NCI-H1694 treated with DMSO at 0.1 percent for 48 hours (cell line): ENCODE measurements around the gene MEMO1.
"Not testable (repeated sequence)": the region's sequence is repeated elsewhere in the genome, so short reads cannot be mapped to it uniquely, and the experiment has no call there.

Experiments used
- DNase-seq: peaks from one replicate; lab custom pipeline; 2025; lab: John Stamatoyannopoulos, UW

MEMO1 gene

DNA sequence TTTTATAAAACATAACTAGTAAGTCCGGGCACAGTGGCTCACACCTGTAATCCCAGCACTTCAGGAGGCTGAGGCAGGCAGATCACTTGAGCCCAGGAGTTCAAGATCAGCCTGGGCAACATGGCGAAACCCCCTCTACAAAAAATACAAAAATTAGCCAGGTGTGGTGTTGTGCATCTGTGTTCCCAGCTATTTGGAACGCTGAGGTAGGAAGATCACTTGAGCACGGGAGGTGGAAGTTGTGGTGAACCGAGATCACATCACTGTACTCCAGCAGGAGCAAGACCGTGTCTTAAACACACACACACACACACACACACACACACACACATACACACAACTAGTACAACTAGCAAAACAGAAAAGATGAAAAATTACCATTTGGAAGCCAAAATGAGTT, 103.3 kb downstream of the MEMO1 start:
- not testable (repeated sequence) for DNase-seq

DNA sequence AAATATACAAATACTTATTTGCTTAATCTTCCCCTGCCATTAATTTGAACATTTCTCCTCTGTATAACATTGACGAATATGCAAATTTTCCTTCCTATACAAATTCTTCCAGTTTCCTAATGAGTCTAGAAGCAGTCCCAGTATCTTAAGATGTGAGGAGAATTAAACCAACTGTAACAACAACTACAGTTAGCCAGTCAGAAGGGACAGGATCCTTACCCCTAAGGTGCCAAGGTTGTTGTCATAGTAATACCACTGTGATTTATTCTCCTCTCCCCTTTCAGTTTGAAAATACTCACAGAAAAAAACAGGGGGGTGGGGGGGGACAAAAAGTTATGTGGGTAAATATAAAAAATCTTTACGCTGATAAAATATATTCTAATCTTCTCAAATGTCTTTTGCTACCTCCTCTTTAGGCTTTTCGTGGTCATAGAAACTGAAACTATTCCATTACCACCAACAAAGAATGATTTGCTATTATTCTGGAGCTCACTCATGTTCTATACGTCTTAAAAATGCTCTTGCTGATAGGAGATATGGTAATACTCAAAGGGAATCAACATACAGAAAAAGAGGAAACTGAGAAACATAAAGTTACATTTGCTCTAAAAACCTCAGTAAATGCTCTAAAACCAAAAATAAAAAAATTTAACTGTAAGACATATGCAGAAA, 107.6 kb downstream of the MEMO1 start:
- DNase-seq, result no peak

DNA sequence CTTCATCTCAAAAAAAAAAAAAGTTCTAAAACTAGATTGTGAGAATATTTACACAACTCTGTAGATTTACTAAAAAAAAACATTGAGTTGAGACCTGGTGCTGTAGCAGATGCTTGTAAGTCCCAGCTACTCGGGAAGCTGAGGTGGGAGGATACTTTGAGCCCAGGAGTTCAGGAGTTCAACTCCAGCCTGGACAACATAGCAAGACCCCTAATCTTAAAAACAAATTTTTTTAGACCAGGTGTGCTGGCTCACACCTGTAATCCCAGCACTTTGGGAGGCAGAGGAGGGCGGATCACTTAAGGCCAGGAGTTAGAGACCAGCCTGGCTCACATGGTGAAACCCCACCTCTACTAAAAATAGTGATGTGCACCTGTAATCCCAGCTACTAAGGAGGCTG, 108.9 kb downstream of the MEMO1 start:
- no peak for DNase-seq

DNA sequence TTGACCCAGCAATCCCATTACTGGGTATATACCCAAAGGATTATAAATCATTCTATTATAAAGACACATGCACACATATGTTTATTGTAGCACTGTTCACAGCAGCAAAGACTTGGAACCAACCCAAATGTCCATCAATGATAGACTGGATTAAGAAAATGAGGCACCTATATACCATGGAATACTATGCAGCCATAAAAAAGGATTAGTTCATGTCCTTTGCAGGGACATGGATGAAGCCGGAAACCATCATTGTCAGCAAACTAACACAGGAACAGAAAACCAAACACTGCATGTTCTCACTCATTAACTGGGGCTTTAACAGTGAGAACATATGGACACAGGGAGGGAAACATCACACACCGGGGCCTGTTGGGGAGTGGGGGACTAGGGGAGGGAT, 110.7 kb downstream of the MEMO1 start:
- not testable (repeated sequence) for DNase-seq

DNA sequence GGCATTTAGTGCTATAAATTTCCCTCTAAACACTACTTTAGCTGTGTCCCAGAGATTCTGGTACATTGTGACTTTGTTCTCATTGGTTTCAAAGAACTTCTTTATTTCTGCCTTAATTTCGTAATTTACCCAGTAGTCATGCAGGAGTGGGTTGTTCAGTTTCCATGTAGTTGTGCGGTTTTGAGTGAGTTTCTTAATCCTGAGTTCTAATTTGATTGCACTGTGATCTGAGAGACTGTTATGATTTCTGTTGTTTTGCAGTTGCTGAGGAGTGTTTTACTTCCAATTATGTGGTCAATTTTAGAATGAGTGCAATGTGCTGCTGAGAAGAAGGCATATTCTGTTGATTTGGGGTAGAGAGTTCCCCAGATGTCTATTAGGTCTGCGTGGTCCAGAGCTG, 112.5 kb downstream of the MEMO1 start:
- not testable (repeated sequence) for DNase-seq

DNA sequence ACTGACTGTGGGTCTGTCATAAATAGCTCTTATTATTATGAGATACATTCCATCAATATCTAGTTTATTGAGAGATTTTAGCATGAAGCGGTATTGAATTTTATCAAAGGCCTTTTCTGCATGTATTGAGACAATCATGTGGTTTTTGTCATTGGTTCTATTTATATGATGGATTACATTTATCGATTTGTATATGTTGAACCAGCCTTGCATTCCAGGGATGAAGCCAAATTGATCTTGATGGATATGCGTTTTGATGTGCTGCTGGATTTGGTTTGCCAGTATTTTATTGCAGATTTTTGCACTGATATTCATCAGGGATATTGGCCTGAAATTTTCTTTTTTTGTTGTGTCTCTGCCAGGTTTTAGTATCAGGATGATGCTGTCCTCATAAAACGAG, 113.5 kb downstream of the MEMO1 start:
- not testable (repeated sequence) for DNase-seq

DNA sequence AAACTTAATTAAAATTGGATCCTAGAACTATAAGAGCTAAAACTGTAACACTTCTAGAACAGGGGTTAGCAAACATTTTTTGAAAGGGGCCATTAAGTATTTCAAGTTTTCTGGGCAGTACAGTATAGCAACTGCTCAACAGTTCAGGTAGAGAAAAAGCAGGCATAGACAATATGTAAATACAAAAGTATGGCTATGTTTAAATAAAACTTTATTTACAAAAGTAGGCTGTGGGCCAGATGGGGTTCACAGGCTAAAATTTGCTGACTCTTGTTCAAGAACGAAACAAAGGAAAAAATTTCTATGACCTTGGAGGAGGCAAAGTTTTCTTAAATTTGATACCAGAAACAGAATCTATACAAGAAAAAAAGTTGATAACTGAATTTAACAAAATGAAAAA, 114.5 kb downstream of the MEMO1 start:
- no peak for DNase-seq

DNA sequence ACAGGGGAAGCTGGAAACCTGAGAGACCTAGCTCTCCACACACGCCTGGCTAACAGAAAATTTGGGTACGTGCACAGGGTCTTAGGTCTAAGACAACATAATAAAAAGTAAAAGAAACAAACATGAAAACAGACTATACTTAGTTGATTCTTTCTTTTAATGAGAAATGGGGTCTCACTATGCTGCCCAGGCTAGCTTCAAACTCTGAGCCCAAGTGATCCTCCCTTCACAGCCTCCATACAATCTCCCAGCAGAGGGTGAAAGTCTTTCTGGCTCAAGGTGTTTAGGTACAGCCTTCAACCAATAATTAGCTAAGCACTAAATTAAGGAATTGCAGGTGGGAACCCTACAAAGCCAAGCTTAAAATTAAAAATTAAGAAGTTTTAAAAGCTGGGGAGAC, 116.2 kb downstream of the MEMO1 start:
- no peak for DNase-seq

DNA sequence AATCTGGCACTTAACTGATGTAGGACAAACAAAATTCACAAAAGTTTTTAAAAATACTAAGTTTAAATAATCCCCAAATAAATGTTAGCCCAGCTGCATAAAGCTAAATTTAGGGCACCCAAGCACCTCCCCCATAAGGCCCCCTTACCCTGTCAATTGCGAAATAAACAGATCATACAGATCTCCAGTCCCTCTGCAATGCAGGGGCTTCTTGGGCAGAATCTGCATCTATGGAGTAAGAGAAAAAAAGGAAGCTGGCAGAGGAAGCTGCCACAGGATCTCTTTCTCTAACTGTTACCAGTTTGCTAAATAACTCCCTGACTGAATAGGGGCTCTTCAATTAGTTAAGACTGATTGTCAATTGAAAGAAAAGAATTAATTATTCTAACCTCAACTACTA, 117.7 kb downstream of the MEMO1 start:
- no peak for DNase-seq

DNA sequence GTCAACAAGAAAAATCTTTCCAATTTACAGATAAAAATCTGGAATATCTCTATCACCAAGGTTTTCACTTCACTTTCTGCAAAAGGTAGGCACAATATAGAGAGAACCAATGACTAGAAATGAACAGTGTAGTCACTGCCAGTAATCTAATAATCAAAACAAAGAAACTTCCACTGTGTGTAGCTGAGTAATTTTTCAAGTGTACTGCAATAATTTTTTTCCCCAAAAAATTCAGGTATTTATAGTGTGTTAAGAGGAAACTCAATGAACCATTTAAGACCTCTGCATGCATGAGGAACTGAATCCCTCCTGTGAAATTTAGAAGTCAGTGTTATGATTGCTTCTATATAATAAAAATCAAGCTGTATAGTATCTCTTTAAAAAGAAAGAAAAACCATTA, 121.8 kb downstream of the MEMO1 start:
- DNase-seq, result no peak

DNA sequence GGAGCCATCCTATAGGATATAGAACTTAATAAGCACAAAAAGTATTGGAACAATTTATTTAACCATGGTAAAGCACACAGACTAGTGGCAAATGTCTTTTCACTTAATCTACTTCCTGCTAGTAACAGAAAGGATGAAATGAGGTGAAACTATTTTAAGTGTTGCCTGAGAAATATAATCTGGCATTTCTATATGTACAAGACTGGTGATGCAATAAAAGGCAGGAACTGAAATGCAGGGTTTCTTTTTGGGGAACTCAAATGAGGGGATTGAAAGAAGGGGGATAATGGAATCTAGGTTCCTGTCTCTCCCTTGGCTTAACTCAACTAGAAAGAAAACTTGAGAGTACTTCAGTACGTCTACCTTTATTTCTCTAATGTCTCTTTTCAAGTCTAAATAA, 122.3 kb downstream of the MEMO1 start:
- no peak for DNase-seq

DNA sequence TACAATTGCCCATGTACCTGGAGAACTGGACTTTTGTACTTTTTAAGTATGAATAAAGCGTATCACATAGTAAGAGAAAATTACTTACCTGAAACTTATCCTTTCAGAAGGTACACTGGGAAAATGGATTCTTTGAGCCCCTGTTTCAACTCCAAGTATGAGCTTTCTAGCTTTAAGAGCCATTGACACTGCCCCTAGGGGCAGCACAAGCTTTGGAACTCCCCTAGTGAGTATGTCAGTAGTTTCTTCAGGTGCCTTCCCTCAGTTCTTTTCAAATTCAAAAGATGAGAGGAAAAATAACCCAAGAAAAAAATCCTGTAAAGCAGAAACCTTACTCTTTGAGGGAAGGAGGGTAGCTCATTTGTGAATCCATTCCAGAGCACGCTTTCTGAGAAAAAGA, 124.1 kb downstream of the MEMO1 start:
- DNase-seq, result no peak

DNA sequence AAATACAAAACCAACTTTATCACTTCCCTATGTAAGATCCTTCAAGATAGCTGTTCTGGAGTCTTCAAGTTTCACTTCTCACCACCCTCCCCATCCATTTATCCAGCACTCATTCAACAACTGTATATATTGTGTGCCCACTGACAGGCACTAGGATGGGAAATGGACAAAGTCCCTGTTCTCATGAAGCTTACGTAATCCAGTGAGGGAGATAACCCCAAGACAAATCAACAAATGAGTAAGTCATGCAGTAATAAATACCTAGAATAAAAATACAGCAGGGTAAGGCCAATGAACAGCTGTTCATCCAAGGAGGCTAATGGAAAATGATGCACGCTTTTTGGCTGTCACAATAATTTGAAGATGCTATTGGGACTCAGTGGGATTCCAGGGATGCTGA, 133.8 kb downstream of the MEMO1 start:
- no peak for DNase-seq

DNA sequence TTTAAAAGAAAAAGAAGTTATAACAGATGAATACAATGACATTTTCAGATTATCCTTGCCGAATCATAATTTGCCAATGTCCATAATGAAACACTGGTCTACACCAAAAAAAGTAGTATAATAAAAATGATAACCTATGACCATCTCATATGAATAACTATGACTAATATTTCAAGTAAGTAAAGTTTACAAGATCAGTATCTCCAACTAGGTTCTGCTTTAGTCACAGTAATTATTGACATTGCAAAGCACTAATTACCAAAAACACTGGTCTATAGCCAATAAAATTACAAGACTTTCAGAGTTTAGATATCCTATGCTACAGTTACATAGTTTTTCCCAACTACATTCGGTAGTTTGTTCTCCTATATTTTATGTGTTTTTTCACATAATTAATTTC, 136.7 kb downstream of the MEMO1 start:
- no peak for DNase-seq

DNA sequence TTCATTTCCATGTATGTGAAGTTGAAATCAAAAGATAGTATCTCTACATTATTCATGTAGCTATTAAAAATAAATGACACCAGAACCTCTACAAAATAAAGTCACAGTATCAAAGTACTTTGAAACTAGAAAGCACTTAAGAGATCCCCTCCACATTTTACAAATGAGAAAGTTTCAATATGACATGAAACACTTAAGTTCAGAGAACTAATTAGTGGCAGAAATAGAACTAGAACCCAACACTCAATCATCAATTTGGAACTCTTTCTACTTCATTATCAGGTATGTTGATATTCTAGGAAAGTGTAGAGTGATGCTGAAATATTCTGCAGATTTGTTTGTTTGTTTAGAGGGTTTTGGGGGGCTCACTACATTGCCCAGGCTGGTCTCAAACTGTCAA, 145.6 kb downstream of the MEMO1 start:
- no peak for DNase-seq

DNA sequence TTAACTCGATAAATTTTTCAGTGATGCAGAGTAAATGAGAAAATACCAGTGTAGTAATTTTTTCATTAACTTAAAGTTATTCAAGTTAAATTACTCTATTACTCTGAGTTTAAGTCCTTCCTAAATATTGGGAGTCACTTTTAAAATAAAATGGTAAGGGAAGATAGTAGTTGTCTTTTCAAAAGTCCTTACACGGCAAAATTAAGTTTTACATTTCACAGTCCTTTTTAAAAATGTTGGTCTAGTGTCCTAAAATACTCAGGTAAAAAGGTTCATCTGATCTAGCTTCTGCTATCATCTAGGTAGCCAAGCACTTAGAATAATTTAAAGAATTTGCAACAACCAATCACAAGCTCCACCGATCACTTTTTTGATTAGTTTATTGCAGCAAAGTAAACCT, 146.9 kb downstream of the MEMO1 start:
- no peak for DNase-seq

DNA sequence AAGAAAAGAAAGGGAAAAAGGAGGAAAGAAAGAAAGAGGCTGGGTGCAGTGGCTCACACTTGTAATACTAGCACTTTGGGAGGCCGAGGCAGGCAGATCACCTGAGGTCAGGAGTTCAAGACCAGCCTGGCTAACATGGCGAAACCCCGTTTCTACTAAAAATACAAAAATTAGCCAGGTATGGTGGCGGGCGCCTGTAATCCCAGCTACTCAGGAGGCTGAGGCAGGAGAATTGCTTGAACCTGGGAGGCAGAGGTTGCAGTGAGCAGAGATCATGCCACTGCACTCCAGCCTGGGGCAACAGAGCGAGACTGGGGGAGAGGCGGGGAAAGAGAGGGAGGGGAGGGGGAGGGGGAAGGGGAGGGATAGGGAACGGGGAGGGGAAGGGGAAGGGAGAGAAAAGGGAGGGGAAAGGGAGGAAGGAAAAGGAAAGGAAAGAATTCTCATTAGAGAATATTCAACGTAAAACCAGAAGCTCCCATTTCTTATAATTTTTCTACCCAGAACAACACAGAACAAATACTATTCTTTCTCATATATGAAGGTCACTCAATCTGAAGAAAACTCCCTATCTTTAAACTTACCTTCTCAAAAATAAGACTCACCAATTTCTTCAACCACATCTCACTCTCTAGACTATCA, 147.7 kb downstream of the MEMO1 start:
- DNase-seq, result not testable (repeated sequence)

DNA sequence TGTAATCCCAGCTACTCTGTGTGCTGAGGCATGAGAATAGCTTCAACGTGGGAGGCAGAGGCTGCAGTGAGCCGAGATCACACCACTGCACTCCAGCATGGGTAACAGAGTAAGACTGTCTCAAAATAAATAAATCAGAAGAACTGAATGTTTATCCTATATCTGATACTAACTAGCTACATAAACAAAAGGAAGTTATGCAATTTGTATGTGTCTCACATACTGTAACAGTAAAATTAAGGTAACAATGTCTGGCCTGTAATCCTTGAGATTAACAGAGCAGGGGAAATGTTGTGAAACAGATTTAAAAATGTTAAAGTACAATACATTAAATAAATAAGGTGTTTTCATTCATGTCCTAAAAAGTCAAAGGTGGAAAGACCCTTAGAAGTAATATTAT, 150.8 kb downstream of the MEMO1 start:
- DNase-seq, result no peak

DNA sequence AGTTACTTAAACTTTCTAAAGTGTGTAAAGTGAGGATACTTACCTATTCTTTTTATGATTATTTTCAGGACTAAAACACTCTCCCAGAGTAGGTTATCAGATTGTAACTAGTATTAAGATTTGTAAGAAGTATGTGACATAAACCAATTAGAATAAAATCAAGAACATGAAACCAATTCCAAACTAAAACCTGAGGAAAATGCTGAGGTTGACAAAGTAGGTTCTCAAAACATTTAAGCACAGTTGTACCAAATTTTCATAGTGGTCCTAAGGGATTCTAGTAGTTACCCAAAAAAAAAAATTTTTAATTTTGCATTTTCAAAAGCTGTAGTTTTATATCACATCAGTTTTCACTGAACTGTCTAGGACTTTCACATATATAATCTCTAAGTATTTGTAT, 157.3 kb downstream of the MEMO1 start:
- DNase-seq, result no peak

DNA sequence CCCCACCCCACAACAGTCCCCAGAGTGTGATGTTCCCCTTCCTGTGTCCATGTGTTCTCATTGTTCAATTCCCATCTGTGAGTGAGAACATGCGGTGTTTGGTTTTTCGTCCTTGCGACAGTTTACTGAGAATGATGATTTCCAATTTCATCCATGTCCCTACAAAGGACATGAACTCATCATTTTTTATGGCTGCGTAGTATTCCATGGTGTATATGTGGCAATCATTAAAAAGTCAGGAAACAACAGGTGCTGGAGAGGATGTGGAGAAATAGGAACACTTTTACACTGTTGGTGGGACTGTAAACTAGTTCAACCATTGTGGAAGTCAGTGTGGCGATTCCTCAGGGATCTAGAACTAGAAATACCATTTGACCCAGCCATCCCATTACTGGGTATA, 168.7 kb downstream of the MEMO1 start:
- not testable (repeated sequence) for DNase-seq

DNA sequence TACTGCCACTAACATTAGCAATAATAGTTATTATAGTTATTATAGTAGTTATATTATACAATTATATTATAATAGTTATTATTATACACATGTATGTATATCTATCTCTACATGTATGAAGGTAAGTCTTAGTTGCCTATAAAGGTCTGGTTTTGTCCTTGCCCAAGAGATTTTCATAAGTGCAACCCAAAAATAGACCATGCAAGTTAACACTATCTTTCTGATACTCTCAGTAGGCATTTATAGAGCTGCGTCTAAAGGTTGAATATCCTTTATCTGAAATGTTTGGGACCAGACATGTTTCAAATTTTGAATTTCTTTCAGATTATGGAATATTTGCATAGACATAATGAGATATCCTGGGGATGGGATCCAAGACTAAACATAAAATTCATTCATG, 175.4 kb downstream of the MEMO1 start:
- DNase-seq, result no peak

DNA sequence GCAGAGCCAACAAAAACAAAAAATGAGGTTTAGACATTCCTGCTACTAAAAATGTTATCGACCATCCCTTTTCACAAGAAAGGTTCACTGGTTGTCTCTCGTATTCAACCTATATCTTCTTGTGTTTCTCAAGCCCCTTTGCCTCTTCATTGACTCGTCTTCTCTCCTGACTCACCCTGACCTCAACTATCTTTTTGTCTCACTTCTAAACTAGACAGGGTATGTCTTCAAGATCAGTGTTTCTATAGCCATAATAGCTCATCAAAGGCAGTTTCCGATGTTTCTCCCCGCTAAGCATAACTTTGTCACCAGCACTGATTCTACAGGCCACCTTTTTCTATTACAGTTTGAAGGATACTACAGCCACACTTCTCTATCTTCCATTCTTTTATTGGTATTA, 178.4 kb downstream of the MEMO1 start:
- DNase-seq, result no peak

DNA sequence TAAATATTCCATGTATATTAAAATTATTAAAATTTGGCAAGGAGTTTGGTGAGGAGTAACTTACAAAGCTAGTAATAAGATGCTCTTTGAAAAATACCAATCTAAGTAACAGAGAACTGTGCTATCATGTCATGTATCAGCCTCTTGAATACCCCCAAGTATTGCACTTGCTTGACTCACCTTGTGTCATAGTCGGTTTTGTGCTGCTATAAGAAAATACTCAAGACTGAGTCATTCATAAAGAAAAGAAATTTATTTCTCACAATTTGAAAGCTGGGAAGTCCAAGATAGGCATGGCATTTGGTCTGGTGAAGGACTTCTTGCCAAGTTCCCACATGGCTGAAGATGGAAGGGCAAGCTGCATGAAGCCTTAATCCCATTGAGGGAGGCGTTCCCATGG, 179.2 kb downstream of the MEMO1 start:
- no peak for DNase-seq

DNA sequence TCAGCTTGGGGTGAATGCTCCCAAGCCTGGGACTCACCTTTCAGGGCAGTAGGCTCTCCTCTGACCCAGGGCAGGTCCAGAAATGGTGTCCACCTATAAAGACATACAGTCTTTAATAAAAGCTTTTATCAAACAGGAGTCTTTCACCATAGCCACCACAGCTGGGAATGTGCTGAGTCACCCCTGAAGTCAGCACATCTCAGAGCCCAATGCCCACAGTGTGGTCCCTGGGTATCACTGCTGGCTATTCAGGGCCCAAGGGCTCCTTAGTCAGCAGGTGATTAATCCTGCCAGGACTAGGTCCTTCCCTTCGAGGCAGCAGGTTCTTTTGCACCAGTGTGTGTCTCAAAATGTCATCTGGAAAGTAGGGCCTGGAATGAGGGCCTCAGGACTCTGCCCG, 181.9 kb downstream of the MEMO1 start:
- no peak for DNase-seq
